H9 (cell line): Measurements from ENCODE around the gene XRN2. TPM values are rescaled to one million over a fixed set of nuclear protein-coding genes. Genes with fewer than 3 reads are reported as not detected.

Experiments used
- DNase-seq: peaks from one replicate; pipeline ENCODE4 v3.0.0-alpha.2; 2017
- H2AFZ ChIP-seq: one replicate; pipeline ENCODE4 v1.6.1; 2013; ENCODE audit warnings: mild to moderate bottlenecking, low read length, control low read depth, moderate library complexity
- H2AK5ac ChIP-seq: 2 replicates; pipeline ENCODE4 v1.6.1; 2013; ENCODE audit warnings: low read length, control low read depth, mixed read lengths; ENCODE audit not compliant: insufficient read length
- H2BK120ac ChIP-seq: one replicate; pipeline ENCODE4 v1.6.1; 2013; ENCODE audit warnings: low read depth, mild to moderate bottlenecking, low read length, control low read depth, inconsistent platforms; ENCODE audit not compliant: poor library complexity, severe bottlenecking
- H2BK12ac ChIP-seq: 2 replicates; pipeline ENCODE4 v1.6.1; 2013; ENCODE audit warnings: low read length, control low read depth, mixed read lengths, low read depth; ENCODE audit not compliant: insufficient read length
- H2BK15ac ChIP-seq: 2 replicates; pipeline ENCODE4 v1.6.1; 2013; ENCODE audit warnings: low read depth, low read length, control low read depth
- H2BK20ac ChIP-seq: one replicate; pipeline ENCODE4 v1.6.1; 2013; ENCODE audit warnings: low read depth, mild to moderate bottlenecking, low read length, control low read depth, inconsistent platforms; ENCODE audit not compliant: poor library complexity, severe bottlenecking
- H2BK5ac ChIP-seq: 2 replicates; pipeline ENCODE4 v1.6.1; 2013; ENCODE audit warnings: low read length, control low read depth, mixed read lengths; ENCODE audit not compliant: insufficient read length
- H3K14ac ChIP-seq: 2 replicates; pipeline ENCODE4 v1.6.1; 2013; ENCODE audit warnings: low read length, control low read depth; ENCODE audit not compliant: insufficient read depth
- H3K18ac ChIP-seq: 2 replicates; pipeline ENCODE4 v1.6.1; 2013; ENCODE audit warnings: low read depth, mild to moderate bottlenecking, mixed read lengths, low read length, control low read depth; ENCODE audit not compliant: insufficient read length
- H3K23ac ChIP-seq: 2 replicates; pipeline ENCODE4 v1.6.1; 2013; ENCODE audit warnings: low read length, control low read depth, mixed read lengths, low read depth; ENCODE audit not compliant: insufficient read length
- H3K23me2 ChIP-seq: 2 replicates; pipeline ENCODE4 v1.6.1; 2013; ENCODE audit warnings: low read depth, mild to moderate bottlenecking, mixed read lengths, low read length, control low read depth; ENCODE audit not compliant: insufficient read length, poor library complexity, severe bottlenecking
- H3K27ac ChIP-seq: 2 replicates; pipeline ENCODE4 v1.5.1; 2013; ENCODE audit warnings: low read length, control low read depth, mixed read lengths, low read depth; ENCODE audit not compliant: insufficient read length
- H3K27me3 ChIP-seq: 2 replicates; pipeline ENCODE4 v1.6.1; 2013; ENCODE audit warnings: low read length, control low read depth, inconsistent platforms; ENCODE audit not compliant: insufficient read depth
- H3K4ac ChIP-seq: 2 replicates; pipeline ENCODE4 v1.6.1; 2013; ENCODE audit warnings: low read depth, mild to moderate bottlenecking, control low read depth, inconsistent platforms, low read length, moderate library complexity
- H3K4me1 ChIP-seq: 2 replicates; pipeline ENCODE4 v1.6.1; 2013; ENCODE audit warnings: low read length, control low read depth, inconsistent platforms; ENCODE audit not compliant: insufficient read depth
- H3K4me2 ChIP-seq: 2 replicates; pipeline ENCODE4 v1.6.1; 2013; ENCODE audit warnings: low read length, control low read depth, mixed read lengths; ENCODE audit not compliant: insufficient read length, insufficient read depth
- H3K56ac ChIP-seq: 2 replicates; pipeline ENCODE4 v1.6.1; 2013; ENCODE audit warnings: low read depth, mild to moderate bottlenecking, mixed read lengths, low read length, control low read depth; ENCODE audit not compliant: insufficient read length
- H3K79me1 ChIP-seq: 2 replicates; pipeline ENCODE4 v1.6.1; 2013; ENCODE audit warnings: low read depth, mild to moderate bottlenecking, moderate library complexity, low read length, control low read depth, inconsistent platforms; ENCODE audit not compliant: insufficient read depth, poor library complexity, severe bottlenecking
- H3K79me2 ChIP-seq: 2 replicates; pipeline ENCODE4 v1.6.1; 2013; ENCODE audit warnings: low read length, control low read depth, inconsistent platforms; ENCODE audit not compliant: insufficient read depth
- H3K9ac ChIP-seq: 2 replicates; pipeline ENCODE4 v1.6.1; 2013; ENCODE audit warnings: low read length, control low read depth, mixed read lengths; ENCODE audit not compliant: insufficient read length; ENCODE audit errors: extremely low read depth
- H3K9me3 ChIP-seq: one replicate; pipeline ENCODE4 v1.6.1; 2013; ENCODE audit warnings: low read depth, low read length, inconsistent platforms; ENCODE audit not compliant: control insufficient read depth
- H3T11ph ChIP-seq: one replicate; pipeline ENCODE4 v1.6.1; 2013; ENCODE audit warnings: mild to moderate bottlenecking, low read length, control low read depth, inconsistent platforms
- H4K20me1 ChIP-seq: one replicate; pipeline ENCODE4 v1.6.1; 2013; ENCODE audit not compliant: control insufficient read depth, insufficient read length, insufficient read depth
- H4K5ac ChIP-seq: 2 replicates; pipeline ENCODE4 v1.6.1; 2013; ENCODE audit warnings: low read depth, mild to moderate bottlenecking, mixed read lengths, low read length, control low read depth; ENCODE audit not compliant: insufficient read length
- H4K8ac ChIP-seq: replicated peaks from 2 replicates; pipeline ENCODE4 v1.6.1; 2013; ENCODE audit warnings: low read length, control low read depth, mixed read lengths, low read depth; ENCODE audit not compliant: insufficient read length
- H4K91ac ChIP-seq: 2 replicates; pipeline ENCODE4 v1.6.1; 2013; ENCODE audit warnings: low read depth, mild to moderate bottlenecking, moderate library complexity, mixed read lengths, low read length, control low read depth; ENCODE audit not compliant: insufficient read length
- H3K27ac Mint-ChIP-seq, 3 experiments: 2 replicates in 2 of 3; 3 replicates in 1 of 3; pipeline ENCODE4 v1.8.0; 2020 to 2021; ENCODE audit warnings: mixed read lengths in 3 of 3, mild to moderate bottlenecking in 1 of 3, moderate library complexity in 1 of 3
- H3K27me3 Mint-ChIP-seq: 2 replicates; pipeline ENCODE4 v1.8.0; 2021; ENCODE audit warnings: low read depth, mild to moderate bottlenecking, moderate library complexity, mixed read lengths
- H3K36me3 Mint-ChIP-seq, 3 experiments: 2 replicates in 2 of 3; 3 replicates in 1 of 3; pipeline ENCODE4 v1.8.0; 2020 to 2021; ENCODE audit warnings: low read depth in 3 of 3, mixed read lengths in 3 of 3; ENCODE audit not compliant: insufficient read depth in 1 of 3
- H3K4me1 Mint-ChIP-seq, 2 experiments: 2 replicates each; pipeline ENCODE4 v1.8.0; 2020; ENCODE audit warnings: mixed read lengths in 2 of 2
- H3K4me3 Mint-ChIP-seq, 2 experiments: 2 replicates in 1 of 2; 3 replicates in 1 of 2; pipeline ENCODE4 v1.8.0; 2020 to 2021; ENCODE audit warnings: mild to moderate bottlenecking in 2 of 2, mixed read lengths in 2 of 2, moderate library complexity in 1 of 2
- H3K9me3 Mint-ChIP-seq, 2 experiments: 2 replicates in 1 of 2; 3 replicates in 1 of 2; pipeline ENCODE4 v1.8.0; 2020; ENCODE audit warnings: mild to moderate bottlenecking in 2 of 2, mixed read lengths in 2 of 2, moderate library complexity in 1 of 2
- WGBS: extraction: QIAGEN DNeasy Blood & Tissue Kit; methylation state at CpG from one replicate; pipeline ENCODE4 v1.1.7; 2013; ENCODE audit warnings: missing lambda C conversion rate, low lambda C conversion rate, mixed read lengths; ENCODE audit not compliant: insufficient read length; ENCODE audit errors: extremely low coverage; 5-methylcytosine and 5-hydroxymethylcytosine counted together
- total RNA-seq: library from RNA; stranded (reverse); gene quantifications from 2 replicates; pipeline ENCODE4 v1.2.1, GENCODE V29; 2021
- TF ChIP-seq, protein P1 (sequence below): fragments of 200-600 bp; sonication (generic); conservative IDR thresholded peaks from 3 replicates; pipeline ENCODE4 v1.8.0; 2021; ENCODE audit warnings: antibody characterized with exemption, mild to moderate bottlenecking

Gene XRN2
- total RNA-seq, 1 experiment from 2014 or later: 96.7 TPM

DNA sequence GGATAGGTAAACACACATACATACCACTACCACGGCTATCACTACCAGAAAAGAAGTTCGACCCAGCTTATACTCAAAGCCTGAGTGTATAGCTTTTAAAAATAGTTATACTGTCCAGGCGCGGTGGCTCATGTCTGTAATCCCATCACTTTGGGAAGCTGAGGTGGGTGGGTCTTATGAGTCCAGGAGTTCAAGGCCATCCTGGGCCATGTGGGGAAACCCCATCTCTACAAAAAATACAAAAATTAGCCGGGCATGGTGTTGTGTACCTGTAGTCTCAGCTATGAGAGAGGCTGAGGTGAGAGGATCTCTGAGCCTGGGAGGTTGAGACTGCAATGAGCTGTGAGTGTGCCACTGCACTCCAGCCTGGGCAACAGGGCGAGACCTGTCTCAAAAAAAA is 61.3 kb downstream of the XRN2 start:
- H3K36me3 Mint-ChIP-seq: peaks cover 21 to 64% (median 54%) of the 10 kb centered on the region in 3 experiments; a peak in 6 of 7 replicates
- Histone ChIP-seq H3T11ph (no peak overlapping the region), H2BK5ac (no peak overlapping the region), H3K23ac (no peak overlapping the region), H3K9ac (no peak overlapping the region), H2BK120ac (no peak overlapping the region), H4K8ac (no peak overlapping the region), H3K4me1 (no peaks in the 10 kb centered on the region), H4K91ac (no peak overlapping the region), H3K79me2 (no peaks in the 10 kb centered on the region), H2AK5ac (no peak overlapping the region), H3K9me3 (no peaks in the 10 kb centered on the region), H3K79me1 (no peaks in the 10 kb centered on the region), H2AFZ (no peak overlapping the region), H4K5ac (no peak overlapping the region), H4K20me1 (no peaks in the 10 kb centered on the region), H3K27ac (no peak overlapping the region), H3K4ac (no peak overlapping the region), H3K18ac (no peak overlapping the region), H2BK20ac (no peak overlapping the region), H3K27me3 (no peaks in the 10 kb centered on the region), H2BK15ac (no peak overlapping the region), H3K14ac (no peak overlapping the region), H3K23me2 (no peaks in the 10 kb centered on the region), H3K4me2 (no peak overlapping the region), H2BK12ac (no peak overlapping the region), H3K56ac (no peak overlapping the region)
- H3K27ac Mint-ChIP-seq: no peak overlapping the region
- H3K4me3 Mint-ChIP-seq: no peak overlapping the region
- no peaks in the 10 kb centered on the region for H3K27me3 Mint-ChIP-seq
- TF ChIP-seq, protein P1, sequence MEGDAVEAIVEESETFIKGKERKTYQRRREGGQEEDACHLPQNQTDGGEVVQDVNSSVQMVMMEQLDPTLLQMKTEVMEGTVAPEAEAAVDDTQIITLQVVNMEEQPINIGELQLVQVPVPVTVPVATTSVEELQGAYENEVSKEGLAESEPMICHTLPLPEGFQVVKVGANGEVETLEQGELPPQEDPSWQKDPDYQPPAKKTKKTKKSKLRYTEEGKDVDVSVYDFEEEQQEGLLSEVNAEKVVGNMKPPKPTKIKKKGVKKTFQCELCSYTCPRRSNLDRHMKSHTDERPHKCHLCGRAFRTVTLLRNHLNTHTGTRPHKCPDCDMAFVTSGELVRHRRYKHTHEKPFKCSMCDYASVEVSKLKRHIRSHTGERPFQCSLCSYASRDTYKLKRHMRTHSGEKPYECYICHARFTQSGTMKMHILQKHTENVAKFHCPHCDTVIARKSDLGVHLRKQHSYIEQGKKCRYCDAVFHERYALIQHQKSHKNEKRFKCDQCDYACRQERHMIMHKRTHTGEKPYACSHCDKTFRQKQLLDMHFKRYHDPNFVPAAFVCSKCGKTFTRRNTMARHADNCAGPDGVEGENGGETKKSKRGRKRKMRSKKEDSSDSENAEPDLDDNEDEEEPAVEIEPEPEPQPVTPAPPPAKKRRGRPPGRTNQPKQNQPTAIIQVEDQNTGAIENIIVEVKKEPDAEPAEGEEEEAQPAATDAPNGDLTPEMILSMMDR: no peak
- no CpG with 5 or more reads among the region's 6 CpGs for WGBS
- peaks cover 0 to 3% of the 10 kb centered on the region in 2 experiments; a peak in 1 of 4 replicates for H3K4me1 Mint-ChIP-seq
- DNase-seq: no peak
- no peaks in the 10 kb centered on the region for H3K9me3 Mint-ChIP-seq
